Measurements from ENCODE around the gene JAGN1.
"Not testable (repeated sequence)": the region's sequence is repeated elsewhere in the genome, so short reads cannot be mapped to it uniquely, and the experiment has no call there.

JAGN1 gene

GRCh38 chr3:9866639-9867038, 23.8 kb upstream of the JAGN1 start:
- DNase-seq (ENCODE audit: low spot score) (no peak), FAIRE-seq (no peak)

- DNase-seq (ENCODE audit: low spot score) (no peak), FAIRE-seq (no peak)
Observed at GRCh38 chr3:9867106-9867505, 23.3 kb upstream of the JAGN1 start.

GRCh38 chr3:9869955-9870354, 20.5 kb upstream of the JAGN1 start:
- DNase-seq (ENCODE audit: low spot score) (no peak), FAIRE-seq (no peak)

GRCh38 chr3:9870978-9871377, 19.4 kb upstream of the JAGN1 start:
- FAIRE-seq (no peak), DNase-seq (ENCODE audit: low spot score) (peak; percentile 14)

- DNase-seq (ENCODE audit: low spot score), result peak; percentile 21
- FAIRE-seq, result not testable (repeated sequence)
Observed at GRCh38 chr3:9872067-9872466, 18.3 kb upstream of the JAGN1 start.

- FAIRE-seq (no peak), DNase-seq (ENCODE audit: low spot score) (no peak)
Observed at GRCh38 chr3:9875448-9875847, 15.0 kb upstream of the JAGN1 start.

GRCh38 chr3:9876255-9876654, 14.2 kb upstream of the JAGN1 start:
- FAIRE-seq; DNase-seq (ENCODE audit: low spot score): not testable (repeated sequence)

GRCh38 chr3:9876991-9877390, 13.4 kb upstream of the JAGN1 start:
- no peak for DNase-seq (ENCODE audit: low spot score)
- FAIRE-seq, result no peak

- DNase-seq (ENCODE audit: low spot score) (no peak), FAIRE-seq (no peak)
Observed at GRCh38 chr3:9878700-9879099, 11.7 kb upstream of the JAGN1 start.

GRCh38 chr3:9879830-9880549, 10.4 kb upstream of the JAGN1 start, which contains the start of gene CIDEC:
Gene CIDEC, minus strand, starts transcription at chr3:9880253. Its CDS starts 1,767 bp downstream, at chr3:9878486.
- DNase-seq (ENCODE audit: low spot score), result no peak
- no peak for FAIRE-seq

GRCh38 chr3:9881441-9881840, 9.0 kb upstream of the JAGN1 start:
- FAIRE-seq (no peak), DNase-seq (ENCODE audit: low spot score) (no peak)

GRCh38 chr3:9883706-9884554, 6.5 kb upstream of the JAGN1 start:
- DNase-seq (ENCODE audit: low spot score) (no peak), FAIRE-seq (no peak)

GRCh38 chr3:9884555-9885165, 5.8 kb upstream of the JAGN1 start:
- FAIRE-seq, result peak; percentile 25

GRCh38 chr3:9886328-9886727, 4.1 kb upstream of the JAGN1 start:
- no peak for DNase-seq (ENCODE audit: low spot score)
- FAIRE-seq, result no peak

More at GRCh38 chr3:9884555-9885165, 5.8 kb upstream of the JAGN1 start:
- peak; percentile 75 for DNase-seq (ENCODE audit: low spot score)

- DNase-seq (ENCODE audit: low spot score) (no peak), FAIRE-seq (no peak)
Observed at GRCh38 chr3:9887480-9887879, 2.9 kb upstream of the JAGN1 start.

GRCh38 chr3:9888540-9888939, 1.9 kb upstream of the JAGN1 start:
- FAIRE-seq (no peak), DNase-seq (ENCODE audit: low spot score) (no peak)

GRCh38 chr3:9889405-9889804, 1.0 kb upstream of the JAGN1 start:
- FAIRE-seq, result no peak
- no peak for DNase-seq (ENCODE audit: low spot score)

- FAIRE-seq (no peak), DNase-seq (ENCODE audit: low spot score) (no peak)
Observed at GRCh38 chr3:9891072-9891622, 737 bp downstream of the JAGN1 start.

- FAIRE-seq (no peak), DNase-seq (ENCODE audit: low spot score) (no peak)
Observed at GRCh38 chr3:9893739-9894138, 3.3 kb downstream of the JAGN1 start.

GRCh38 chr3:9895715-9896114, 5.3 kb downstream of the JAGN1 start:
- FAIRE-seq; DNase-seq (ENCODE audit: low spot score): not testable (repeated sequence)

GRCh38 chr3:9896755-9897407, 6.5 kb downstream of the JAGN1 start:
- not testable (repeated sequence) for FAIRE-seq; DNase-seq (ENCODE audit: low spot score)
